ENCODE measurements around the gene STPG3. TPM values are rescaled to one million over a fixed set of nuclear protein-coding genes. Genes with fewer than 3 reads are reported as not detected.

STPG3 gene
- total and polyA plus RNA-seq, 2 of the 13 experiments (the other 11 are each of a cell fraction or from before 2014, with no cell fraction given): not detected

GRCh38 chr9:137242269-137243203 is 8.6 kb upstream of the STPG3 start (continued):
- TF ChIP-seq ATF7-NPFF (CRISPR knock-in tag; IDR thresholded peaks at IDR 0.05; ENCODE audit: low read depth) (peak; percentile 0; the same call in 1 of the 2 replicates), KLF16 (CRISPR knock-in tag; IDR thresholded peaks at IDR 0.05) (0 out of 4 replicates have a peak, but pooled peaks of 1 of the 2 experiments have one; percentile 5), ASH2L (IDR thresholded peaks at IDR 0.05; ENCODE audit: insufficient read length, low read depth, low read length) (peak; percentile 9), NFATC3 (CRISPR knock-in tag; IDR thresholded peaks at IDR 0.05) (no peak), PAXIP1 (CRISPR knock-in tag; conservative IDR thresholded peaks at IDR 0.05) (peak; percentile 30; the same call in 1 of the 2 replicates), ZMYM4 (CRISPR knock-in tag; IDR thresholded peaks at IDR 0.05) (peak; percentile 13; the same call in 1 of the 2 replicates), ZFP90 (CRISPR knock-in tag; IDR thresholded peaks at IDR 0.05; ENCODE audit: borderline replicate concordance) (no peak), ZFP36L2 (CRISPR knock-in tag; IDR thresholded peaks at IDR 0.05) (no peak), NCOA1 (CRISPR knock-in tag; IDR thresholded peaks at IDR 0.05) (0 out of 2 replicates have a peak, but pooled peaks have one; percentile 58), ZBTB38 (CRISPR knock-in tag; IDR thresholded peaks at IDR 0.05) (peak; percentile 36; the same call in 1 of the 2 replicates), ZNF572 (CRISPR knock-in tag; IDR thresholded peaks at IDR 0.05) (no peak), NRL (CRISPR knock-in tag; IDR thresholded peaks at IDR 0.05; ENCODE audit: borderline replicate concordance) (no peak), ZNF800 (CRISPR knock-in tag; IDR thresholded peaks at IDR 0.05) (no peak), ZNF777 (CRISPR knock-in tag; IDR thresholded peaks at IDR 0.05) (0 out of 2 replicates have a peak, but pooled peaks have one; percentile 1), SPEN (CRISPR knock-in tag; IDR thresholded peaks at IDR 0.05; ENCODE audit: low read depth) (no peak), SRY (CRISPR knock-in tag; IDR thresholded peaks at IDR 0.05) (0 out of 2 replicates have a peak, but pooled peaks have one; percentile 36), LCORL (IDR thresholded peaks at IDR 0.05) (no peak), LCORL (CRISPR knock-in tag; IDR thresholded peaks at IDR 0.05) (peak; percentile 30), HMGXB4 (CRISPR knock-in tag; IDR thresholded peaks at IDR 0.05; ENCODE audit: borderline replicate concordance in 1 of 2, low read depth in 1 of 2) (0 out of 4 replicates have a peak, but pooled peaks of 1 of the 2 experiments have one; percentile 5)

All from HepG2 (cell line).